Measurements from ENCODE around the gene ZMIZ1.

The ZMIZ1 gene

GRCh38 chr10:79301754-79302530 lies 233.2 kb downstream of the ZMIZ1 start:
- DNase-seq = no peak
- no peak overlapping the region for H3K4ac ChIP-seq (ENCODE audit: low read depth in 1 of 2, low read length in 2 of 2)
- peaks cover 34% of the 10 kb centered on the region for H3K79me1 ChIP-seq (replicated peaks; ENCODE audit: low read length, poor library complexity, severe bottlenecking)
- H2AFZ ChIP-seq (ENCODE audit: low read depth, low read length) = no peak overlapping the region
- no peak overlapping the region for H3K23ac ChIP-seq (ENCODE audit: low read length in 2 of 2)
- H2BK120ac ChIP-seq (ENCODE audit: low read depth, low read length) = no peak overlapping the region
- no peaks in the 10 kb centered on the region for H3K27me3 ChIP-seq (ENCODE audit: control insufficient read depth in 1 of 2, insufficient read depth in 1 of 2, low read length in 2 of 2)
- H3K14ac ChIP-seq (ENCODE audit: low read length in 2 of 2) = no peak overlapping the region
- H3K4me3 ChIP-seq (ENCODE audit: insufficient read depth in 1 of 2, low read depth in 1 of 2, low read length in 2 of 2) = no peak overlapping the region
- no peak overlapping the region for H3K9ac ChIP-seq (ENCODE audit: low read length)
- no peak overlapping the region for H3K4me2 ChIP-seq (ENCODE audit: low read length, poor library complexity, severe bottlenecking)
- 98% methylated on average over 19 of the region's 19 CpGs for WGBS
- H2AK5ac ChIP-seq (ENCODE audit: low read length, severe bottlenecking) = no peak overlapping the region
- no peak overlapping the region for H2BK15ac ChIP-seq (ENCODE audit: low read depth, poor library complexity, severe bottlenecking)
- no peak overlapping the region for H4K91ac ChIP-seq (ENCODE audit: low read length)
- no peak overlapping the region for H4K8ac ChIP-seq (ENCODE audit: low read length)
- H2BK12ac ChIP-seq (ENCODE audit: low read length in 2 of 2) = no peak overlapping the region
- no peak overlapping the region for H2BK5ac ChIP-seq (ENCODE audit: low read depth, low read length, poor library complexity, severe bottlenecking)
- no peaks in the 10 kb centered on the region for H3K9me3 ChIP-seq (ENCODE audit: control insufficient read depth, low read length)
- H3K36me3 ChIP-seq (ENCODE audit: control insufficient read depth in 1 of 2, insufficient read depth in 2 of 2, low read depth in 1 of 2, low read length in 2 of 2) = peaks cover 90 to 97% of the 10 kb centered on the region in 2 experiments
- H3K18ac ChIP-seq (ENCODE audit: low read depth in 1 of 2, low read length in 2 of 2) = peak overlapping the region in 1 of 2 experiments; percentile 11
- peaks cover 30% of the 10 kb centered on the region for H3K4me1 ChIP-seq (ENCODE audit: control insufficient read depth, insufficient read depth, low read depth, low read length)
- no peak overlapping the region for H3K27ac ChIP-seq (ENCODE audit: low read length, poor library complexity, severe bottlenecking)

GRCh38 chr10:79303631-79304478 lies 235.1 kb downstream of the ZMIZ1 start:
- H3K9me3 ChIP-seq (ENCODE audit: control insufficient read depth, low read length) = no peaks in the 10 kb centered on the region
- H3K27ac ChIP-seq (ENCODE audit: low read length, poor library complexity, severe bottlenecking) = no peak overlapping the region
- no peak overlapping the region for H4K91ac ChIP-seq (ENCODE audit: low read length)
- peak overlapping the region in 1 of 2 experiments; percentile 10 for H2BK12ac ChIP-seq (ENCODE audit: low read length in 2 of 2)
- H3K18ac ChIP-seq (ENCODE audit: low read depth in 1 of 2, low read length in 2 of 2) = no peak overlapping the region
- no peak overlapping the region for H2BK5ac ChIP-seq (ENCODE audit: low read depth, low read length, poor library complexity, severe bottlenecking)
- no peak overlapping the region for H2BK120ac ChIP-seq (ENCODE audit: low read depth, low read length)
- 95% methylated on average over 25 of the region's 25 CpGs for whole genome bisulfite sequencing
- no peak overlapping the region for H2BK15ac ChIP-seq (ENCODE audit: low read depth, poor library complexity, severe bottlenecking)
- H3K4me3 ChIP-seq (ENCODE audit: insufficient read depth in 1 of 2, low read depth in 1 of 2, low read length in 2 of 2) = no peak overlapping the region
- no peak overlapping the region for H3K4ac ChIP-seq (ENCODE audit: low read depth in 1 of 2, low read length in 2 of 2)
- no peak overlapping the region for H4K8ac ChIP-seq (ENCODE audit: low read length)
- no peaks in the 10 kb centered on the region for H3K27me3 ChIP-seq (ENCODE audit: control insufficient read depth in 1 of 2, insufficient read depth in 1 of 2, low read length in 2 of 2)
- H3K4me1 ChIP-seq (ENCODE audit: control insufficient read depth, insufficient read depth, low read depth, low read length) = peaks cover 21% of the 10 kb centered on the region
- H2AFZ ChIP-seq (ENCODE audit: low read depth, low read length) = no peak overlapping the region
- peaks cover 91 to 99% of the 10 kb centered on the region in 2 experiments for H3K36me3 ChIP-seq (ENCODE audit: control insufficient read depth in 1 of 2, insufficient read depth in 2 of 2, low read depth in 1 of 2, low read length in 2 of 2)
- no peak overlapping the region for H3K9ac ChIP-seq (ENCODE audit: low read length)
- H3K79me1 ChIP-seq (replicated peaks; ENCODE audit: low read length, poor library complexity, severe bottlenecking) = peaks cover 40% of the 10 kb centered on the region
- H3K4me2 ChIP-seq (ENCODE audit: low read length, poor library complexity, severe bottlenecking) = no peak overlapping the region
- H3K23ac ChIP-seq (ENCODE audit: low read length in 2 of 2) = no peak overlapping the region
- H2AK5ac ChIP-seq (ENCODE audit: low read length, severe bottlenecking) = no peak overlapping the region
- H3K14ac ChIP-seq (ENCODE audit: low read length in 2 of 2) = no peak overlapping the region
- DNase-seq = no peak

- Histone ChIP-seq H2BK5ac (ENCODE audit: low read depth, low read length, poor library complexity, severe bottlenecking) (no peak overlapping the region), H2AK5ac (ENCODE audit: low read length, severe bottlenecking) (no peak overlapping the region), H3K36me3 (ENCODE audit: control insufficient read depth in 1 of 2, insufficient read depth in 2 of 2, low read depth in 1 of 2, low read length in 2 of 2) (peaks cover 94 to 99% of the 10 kb centered on the region in 2 experiments), H4K91ac (ENCODE audit: low read length) (no peak overlapping the region), H3K4me2 (ENCODE audit: low read length, poor library complexity, severe bottlenecking) (no peak overlapping the region), H3K18ac (ENCODE audit: low read depth in 1 of 2, low read length in 2 of 2) (no peak overlapping the region), H3K14ac (ENCODE audit: low read length in 2 of 2) (no peak overlapping the region), H2AFZ (ENCODE audit: low read depth, low read length) (no peak overlapping the region), H3K27me3 (ENCODE audit: control insufficient read depth in 1 of 2, insufficient read depth in 1 of 2, low read length in 2 of 2) (no peaks in the 10 kb centered on the region), H2BK120ac (ENCODE audit: low read depth, low read length) (no peak overlapping the region), H4K8ac (ENCODE audit: low read length) (no peak overlapping the region), H2BK12ac (ENCODE audit: low read length in 2 of 2) (no peak overlapping the region), H3K4me3 (ENCODE audit: insufficient read depth in 1 of 2, low read depth in 1 of 2, low read length in 2 of 2) (no peak overlapping the region), H3K9ac (ENCODE audit: low read length) (no peak overlapping the region), H3K79me1 (replicated peaks; ENCODE audit: low read length, poor library complexity, severe bottlenecking) (peaks cover 42% of the 10 kb centered on the region), H2BK15ac (ENCODE audit: low read depth, poor library complexity, severe bottlenecking) (no peak overlapping the region), H3K4ac (ENCODE audit: low read depth in 1 of 2, low read length in 2 of 2) (no peak overlapping the region), H3K4me1 (ENCODE audit: control insufficient read depth, insufficient read depth, low read depth, low read length) (peaks cover 14% of the 10 kb centered on the region), H3K23ac (ENCODE audit: low read length in 2 of 2) (no peak overlapping the region), H3K9me3 (ENCODE audit: control insufficient read depth, low read length) (no peaks in the 10 kb centered on the region), H3K27ac (ENCODE audit: low read length, poor library complexity, severe bottlenecking) (no peak overlapping the region)
- DNase-seq = no peak
- WGBS = 94% methylated on average over 5 of the region's 6 CpGs
Observed at GRCh38 chr10:79304479-79305087, 235.8 kb downstream of the ZMIZ1 start.

GRCh38 chr10:79305515-79305914 lies 236.7 kb downstream of the ZMIZ1 start:
- no peak overlapping the region for H4K8ac ChIP-seq (ENCODE audit: low read length)
- no peak overlapping the region for H3K18ac ChIP-seq (ENCODE audit: low read depth in 1 of 2, low read length in 2 of 2)
- H3K23ac ChIP-seq (ENCODE audit: low read length in 2 of 2) = no peak overlapping the region
- no peaks in the 10 kb centered on the region for H3K27me3 ChIP-seq (ENCODE audit: control insufficient read depth in 1 of 2, insufficient read depth in 1 of 2, low read length in 2 of 2)
- no peak overlapping the region for H3K4me2 ChIP-seq (ENCODE audit: low read length, poor library complexity, severe bottlenecking)
- H3K9me3 ChIP-seq (ENCODE audit: control insufficient read depth, low read length) = no peaks in the 10 kb centered on the region
- no peak overlapping the region for H2BK120ac ChIP-seq (ENCODE audit: low read depth, low read length)
- H3K4ac ChIP-seq (ENCODE audit: low read depth in 1 of 2, low read length in 2 of 2) = no peak overlapping the region
- 84% methylated on average over 4 of the region's 8 CpGs for WGBS
- H3K79me1 ChIP-seq (replicated peaks; ENCODE audit: low read length, poor library complexity, severe bottlenecking) = peaks cover 42% of the 10 kb centered on the region
- peaks cover 7% of the 10 kb centered on the region for H3K4me1 ChIP-seq (ENCODE audit: control insufficient read depth, insufficient read depth, low read depth, low read length)
- H3K14ac ChIP-seq (ENCODE audit: low read length in 2 of 2) = no peak overlapping the region
- H3K27ac ChIP-seq (ENCODE audit: low read length, poor library complexity, severe bottlenecking) = no peak overlapping the region
- no peak overlapping the region for H3K9ac ChIP-seq (ENCODE audit: low read length)
- H2BK5ac ChIP-seq (ENCODE audit: low read depth, low read length, poor library complexity, severe bottlenecking) = no peak overlapping the region
- no peak overlapping the region for H2BK15ac ChIP-seq (ENCODE audit: low read depth, poor library complexity, severe bottlenecking)
- no peak overlapping the region for H3K4me3 ChIP-seq (ENCODE audit: insufficient read depth in 1 of 2, low read depth in 1 of 2, low read length in 2 of 2)
- H3K36me3 ChIP-seq (ENCODE audit: control insufficient read depth in 1 of 2, insufficient read depth in 2 of 2, low read depth in 1 of 2, low read length in 2 of 2) = peaks cover 96 to 99% of the 10 kb centered on the region in 2 experiments
- no peak for DNase-seq
- H2AFZ ChIP-seq (ENCODE audit: low read depth, low read length) = no peak overlapping the region
- no peak overlapping the region for H2BK12ac ChIP-seq (ENCODE audit: low read length in 2 of 2)
- H4K91ac ChIP-seq (ENCODE audit: low read length) = no peak overlapping the region
- no peak overlapping the region for H2AK5ac ChIP-seq (ENCODE audit: low read length, severe bottlenecking)

All from mesenchymal stem cell (in vitro differentiated cells and primary cell).